Nephron (organoid): Measurements from ENCODE around the gene NR3C2.

Experiments
- H3K27ac Mint-ChIP-seq, 3 experiments: 2 replicates each; pipeline ENCODE4 v1.8.0; 2020; ENCODE audit warnings: mixed read lengths in 3 of 3, mild to moderate bottlenecking in 2 of 3, moderate library complexity in 1 of 3
- H3K27me3 Mint-ChIP-seq: 2 replicates; pipeline ENCODE4 v1.8.0; 2021; ENCODE audit warnings: low read depth, mild to moderate bottlenecking, moderate library complexity, mixed read lengths
- H3K36me3 Mint-ChIP-seq: 2 replicates; pipeline ENCODE4 v1.8.0; 2020; ENCODE audit warnings: low read depth, mixed read lengths
- H3K4me1 Mint-ChIP-seq: 2 replicates; pipeline ENCODE4 v1.8.0; 2020; ENCODE audit warnings: mixed read lengths
- H3K4me3 Mint-ChIP-seq, 3 experiments: 2 replicates each; pipeline ENCODE4 v1.8.0; 2020; ENCODE audit warnings: mild to moderate bottlenecking in 3 of 3, mixed read lengths in 3 of 3, moderate library complexity in 2 of 3
- H3K9me3 Mint-ChIP-seq: 2 replicates; pipeline ENCODE4 v1.8.0; 2020; ENCODE audit warnings: mixed read lengths
- TF ChIP-seq, protein P1 (sequence below), 3 experiments: fragments of 200-600 bp; sonication (generic); IDR thresholded peaks; one replicate each; pipeline ENCODE4 v1.5.0; 2021; ENCODE audit warnings: antibody characterized with exemption in 3 of 3; ENCODE audit not compliant: unreplicated experiment in 3 of 3

The NR3C2 gene

DNA sequence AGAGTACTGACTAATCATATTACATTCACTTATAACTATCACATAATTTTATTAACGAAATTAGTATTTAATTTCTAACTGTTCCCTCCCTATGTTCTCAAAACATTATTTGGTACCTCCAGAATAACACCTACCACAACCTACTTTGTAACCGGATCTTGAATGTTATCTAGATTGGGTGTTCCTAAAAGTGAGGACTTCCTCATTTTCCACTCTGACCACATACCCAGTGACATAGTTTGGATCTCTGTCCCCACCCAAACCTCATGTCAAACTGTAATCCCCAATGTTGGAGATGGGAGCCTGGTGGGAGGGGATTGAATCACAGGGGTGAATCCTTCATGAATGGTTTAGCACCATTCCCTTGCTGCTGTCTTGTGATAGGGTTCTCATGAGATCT is 21.8 kb downstream of the NR3C2 start:
- Mint-ChIP-seq H3K27me3 (no peaks in the 10 kb centered on the region), H3K9me3 (no peaks in the 10 kb centered on the region), H3K4me1 (no peaks in the 10 kb centered on the region), H3K27ac (no peak overlapping the region), H3K36me3 (no peaks in the 10 kb centered on the region), H3K4me3 (no peak overlapping the region)
- TF ChIP-seq, protein P1, sequence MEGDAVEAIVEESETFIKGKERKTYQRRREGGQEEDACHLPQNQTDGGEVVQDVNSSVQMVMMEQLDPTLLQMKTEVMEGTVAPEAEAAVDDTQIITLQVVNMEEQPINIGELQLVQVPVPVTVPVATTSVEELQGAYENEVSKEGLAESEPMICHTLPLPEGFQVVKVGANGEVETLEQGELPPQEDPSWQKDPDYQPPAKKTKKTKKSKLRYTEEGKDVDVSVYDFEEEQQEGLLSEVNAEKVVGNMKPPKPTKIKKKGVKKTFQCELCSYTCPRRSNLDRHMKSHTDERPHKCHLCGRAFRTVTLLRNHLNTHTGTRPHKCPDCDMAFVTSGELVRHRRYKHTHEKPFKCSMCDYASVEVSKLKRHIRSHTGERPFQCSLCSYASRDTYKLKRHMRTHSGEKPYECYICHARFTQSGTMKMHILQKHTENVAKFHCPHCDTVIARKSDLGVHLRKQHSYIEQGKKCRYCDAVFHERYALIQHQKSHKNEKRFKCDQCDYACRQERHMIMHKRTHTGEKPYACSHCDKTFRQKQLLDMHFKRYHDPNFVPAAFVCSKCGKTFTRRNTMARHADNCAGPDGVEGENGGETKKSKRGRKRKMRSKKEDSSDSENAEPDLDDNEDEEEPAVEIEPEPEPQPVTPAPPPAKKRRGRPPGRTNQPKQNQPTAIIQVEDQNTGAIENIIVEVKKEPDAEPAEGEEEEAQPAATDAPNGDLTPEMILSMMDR (IDR thresholded peaks at IDR 0.05; ENCODE audit: unreplicated experiment in 3 of 3) = no peak

GRCh38 chr4:148415500-148415899 is 26.7 kb downstream of the NR3C2 start:
- Mint-ChIP-seq H3K36me3 (no peaks in the 10 kb centered on the region), H3K27ac (no peak overlapping the region), H3K4me3 (no peak overlapping the region), H3K4me1 (no peaks in the 10 kb centered on the region), H3K27me3 (no peaks in the 10 kb centered on the region), H3K9me3 (no peaks in the 10 kb centered on the region)
- TF ChIP-seq, protein P1 (IDR thresholded peaks at IDR 0.05; ENCODE audit: unreplicated experiment in 3 of 3) = no peak

DNA sequence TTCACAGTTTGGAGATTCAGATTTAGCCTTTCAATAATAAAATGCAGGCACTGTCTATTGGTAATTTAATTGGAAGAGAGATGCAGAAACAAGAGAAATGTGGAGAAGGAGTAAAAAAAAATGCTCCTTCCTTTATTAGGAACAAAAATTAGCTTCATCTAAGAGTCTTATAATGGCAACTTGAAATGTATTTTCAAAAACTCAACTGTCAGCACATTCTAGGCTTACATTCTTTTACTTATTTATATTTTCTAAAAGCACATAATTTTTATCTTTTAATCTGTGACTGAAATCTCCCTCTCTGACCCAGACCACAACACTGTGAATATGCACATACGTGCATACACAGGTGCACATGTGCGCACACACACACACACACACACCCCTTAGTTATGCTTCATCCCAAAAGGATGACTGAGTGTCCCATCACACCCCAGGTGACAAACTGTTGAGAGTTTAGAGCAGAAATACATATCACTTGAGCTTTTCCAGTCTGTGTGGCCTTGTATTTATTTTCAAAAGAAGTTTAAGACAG is 29.7 kb downstream of the NR3C2 start:
- Mint-ChIP-seq H3K4me3 (no peak overlapping the region), H3K4me1 (no peaks in the 10 kb centered on the region), H3K27me3 (no peaks in the 10 kb centered on the region), H3K9me3 (no peaks in the 10 kb centered on the region), H3K27ac (no peak overlapping the region), H3K36me3 (no peaks in the 10 kb centered on the region)
- TF ChIP-seq, protein P1 (IDR thresholded peaks at IDR 0.05; ENCODE audit: unreplicated experiment in 3 of 3) = no peak

GRCh38 chr4:148405161-148405893 is 36.9 kb downstream of the NR3C2 start:
- Mint-ChIP-seq H3K4me3 (no peak overlapping the region), H3K36me3 (no peaks in the 10 kb centered on the region), H3K9me3 (no peaks in the 10 kb centered on the region), H3K27ac (no peak overlapping the region), H3K4me1 (no peaks in the 10 kb centered on the region), H3K27me3 (no peaks in the 10 kb centered on the region)
- TF ChIP-seq, protein P1 (IDR thresholded peaks at IDR 0.05; ENCODE audit: unreplicated experiment in 3 of 3) = no peak

GRCh38 chr4:148398988-148399387 is 43.2 kb downstream of the NR3C2 start:
- Mint-ChIP-seq H3K36me3 (no peaks in the 10 kb centered on the region), H3K9me3 (no peaks in the 10 kb centered on the region), H3K4me1 (peaks cover 46% of the 10 kb centered on the region), H3K27me3 (no peaks in the 10 kb centered on the region), H3K27ac (peak overlapping the region; percentile 35 to 74 (median 53)), H3K4me3 (no peak overlapping the region)
- TF ChIP-seq, protein P1 (IDR thresholded peaks at IDR 0.05; ENCODE audit: unreplicated experiment in 3 of 3) = no peak

GRCh38 chr4:148397771-148398170 is 44.4 kb downstream of the NR3C2 start:
- no peak overlapping the region for H3K4me3 Mint-ChIP-seq
- peaks cover 46% of the 10 kb centered on the region for H3K4me1 Mint-ChIP-seq
- no peaks in the 10 kb centered on the region for H3K9me3 Mint-ChIP-seq
- H3K27me3 Mint-ChIP-seq = no peaks in the 10 kb centered on the region
- H3K36me3 Mint-ChIP-seq = no peaks in the 10 kb centered on the region
- H3K27ac Mint-ChIP-seq = peak overlapping the region; percentile 79 to 90 (median 89)
- TF ChIP-seq, protein P1 (IDR thresholded peaks at IDR 0.05; ENCODE audit: unreplicated experiment in 3 of 3) = no peak
